HEK293 (cell line): Measurements from ENCODE around the gene WDR73.

Source experiments
- CTCF ChIA-PET: fragments of 350-600 bp; formaldehyde crosslinking; extraction: SDS; loops from one replicate; lab custom pipeline; 2021; ENCODE audit warnings: antibody characterized with exemption; lab: Yijun Ruan, JAX
- POLR2A ChIA-PET: fragments of 300-600 bp; formaldehyde crosslinking; extraction: SDS; loops from one replicate; lab custom pipeline; 2020; ENCODE audit warnings: antibody characterized with exemption, inconsistent platforms; lab: Yijun Ruan, JAX
- H3K27ac ChIP-seq: fragments of 200-500 bp; sonication (Bioruptor generic); 2 replicates; pipeline ENCODE4 v1.5.1; 2014; ENCODE audit warnings: low read depth, low read length, control low read depth, inconsistent platforms; ENCODE audit errors: extremely low read depth
- H3K36me3 ChIP-seq, 2 experiments: fragments of 200-500 bp in 1 of 2; sonication (Bioruptor generic) in 1 of 2; 1 replicate in 1 of 2; 2 replicates in 1 of 2; pipeline ENCODE4 v1.5.1; 2014 to 2017; ENCODE audit warnings: inconsistent platforms in 2 of 2, low read length in 2 of 2; ENCODE audit not compliant: control insufficient read depth in 2 of 2, insufficient read depth in 1 of 2
- H3K4me1 ChIP-seq: fragments of 200-500 bp; sonication (Bioruptor generic); 2 replicates; pipeline ENCODE4 v1.5.1; 2014; ENCODE audit warnings: mild to moderate bottlenecking, low read length, inconsistent platforms; ENCODE audit not compliant: control insufficient read depth, insufficient read depth
- H3K4me3 ChIP-seq: 2 replicates; pipeline ENCODE4 v1.5.1; 2011; ENCODE audit warnings: low read depth, mild to moderate bottlenecking, control low read depth, low read length, moderate library complexity
- H3K9me3 ChIP-seq: fragments of 200-500 bp; sonication (Bioruptor generic); 2 replicates; pipeline ENCODE4 v1.5.1; 2014; ENCODE audit warnings: low read depth, low read length, inconsistent platforms; ENCODE audit not compliant: control insufficient read depth, insufficient read depth
- GLI2 ChIP-seq: fragments of 450-650 bp; formaldehyde crosslinking; IDR thresholded peaks from 2 replicates; pipeline ENCODE4; 2017; ENCODE audit warnings: missing biosample characterization, missing genetic modification characterization, low read depth, borderline replicate concordance
- GLI4 ChIP-seq: fragments of 450-650 bp; formaldehyde crosslinking; IDR thresholded peaks from 2 replicates; pipeline ENCODE4 v1.5.1; 2016; ENCODE audit warnings: missing biosample characterization, missing genetic modification characterization
- GLIS1 ChIP-seq: fragments of 450-650 bp; formaldehyde crosslinking; IDR thresholded peaks from 2 replicates; pipeline ENCODE4 v1.5.1; 2016; ENCODE audit warnings: missing biosample characterization, missing genetic modification characterization
- MEIS1 ChIP-seq: sonication (generic); formaldehyde crosslinking; IDR thresholded peaks from 2 replicates; pipeline ENCODE4 v1.8.1; 2022; ENCODE audit warnings: missing genetic modification reagents, mild to moderate bottlenecking, borderline replicate concordance
- SCRT2 ChIP-seq: fragments of 450-650 bp; formaldehyde crosslinking; IDR thresholded peaks from 2 replicates; pipeline ENCODE4 v1.5.1; 2016; ENCODE audit warnings: missing biosample characterization, missing genetic modification characterization
- ZBTB1 ChIP-seq: fragments of 450-650 bp; formaldehyde crosslinking; IDR thresholded peaks from 2 replicates; pipeline ENCODE4 v1.5.1; 2016; ENCODE audit warnings: missing biosample characterization, missing genetic modification characterization
- ZFP37 ChIP-seq: fragments of 450-650 bp; formaldehyde crosslinking; IDR thresholded peaks from 2 replicates; pipeline ENCODE4 v1.5.1; 2016; ENCODE audit warnings: missing biosample characterization, missing genetic modification characterization
- ZNF16 ChIP-seq: fragments of 450-650 bp; formaldehyde crosslinking; IDR thresholded peaks from 2 replicates; pipeline ENCODE4 v1.5.1; 2016; ENCODE audit warnings: low read depth, missing biosample characterization, missing genetic modification characterization
- ZNF174 ChIP-seq: fragments of 450-650 bp; formaldehyde crosslinking; IDR thresholded peaks from 2 replicates; pipeline ENCODE4 v1.5.0; 2017; ENCODE audit warnings: missing biosample characterization, mild to moderate bottlenecking, missing genetic modification characterization
- ZNF202 ChIP-seq: fragments of 450-650 bp; formaldehyde crosslinking; IDR thresholded peaks from 2 replicates; pipeline ENCODE4 v1.5.1; 2016; ENCODE audit warnings: missing biosample characterization, missing genetic modification characterization, borderline replicate concordance
- ZNF248 ChIP-seq: fragments of 450-650 bp; formaldehyde crosslinking; IDR thresholded peaks from 2 replicates; pipeline ENCODE4 v1.5.1; 2017; ENCODE audit warnings: missing biosample characterization, missing genetic modification characterization
- ZNF501 ChIP-seq: fragments of 450-650 bp; formaldehyde crosslinking; IDR thresholded peaks from 2 replicates; pipeline ENCODE4 v1.5.1; 2016; ENCODE audit warnings: missing biosample characterization, missing genetic modification characterization
- ZNF510 ChIP-seq: fragments of 450-650 bp; formaldehyde crosslinking; IDR thresholded peaks from 2 replicates; pipeline ENCODE4 v1.5.1; 2018; ENCODE audit warnings: mild to moderate bottlenecking, missing genetic modification characterization, missing biosample characterization; ENCODE audit not compliant: insufficient replicate concordance
- ZNF654 ChIP-seq: fragments of 450-650 bp; formaldehyde crosslinking; IDR thresholded peaks from 2 replicates; pipeline ENCODE4 v1.5.1; 2016; ENCODE audit warnings: low read depth, missing biosample characterization, missing genetic modification characterization
- ZNF670 ChIP-seq: fragments of 450-650 bp; formaldehyde crosslinking; IDR thresholded peaks from 2 replicates; pipeline ENCODE4 v1.5.1; 2016; ENCODE audit warnings: missing biosample characterization, missing genetic modification characterization, low read depth
- ZSCAN16 ChIP-seq: fragments of 450-650 bp; formaldehyde crosslinking; IDR thresholded peaks from 2 replicates; pipeline ENCODE4 v1.5.1; 2016; ENCODE audit warnings: missing biosample characterization, missing genetic modification characterization
- TF ChIP-seq, protein P1 (sequence below): fragments of 450-650 bp; formaldehyde crosslinking; IDR thresholded peaks from 2 replicates; pipeline ENCODE4 v1.5.1; 2016; ENCODE audit warnings: missing biosample characterization, missing genetic modification characterization
- TF ChIP-seq, protein P2 (sequence below): fragments of 450-650 bp; formaldehyde crosslinking; IDR thresholded peaks from 2 replicates; pipeline ENCODE4 v1.5.1; 2016; ENCODE audit warnings: missing biosample characterization, missing genetic modification characterization
- TF ChIP-seq, protein P3 (sequence below): fragments of 450-650 bp; formaldehyde crosslinking; IDR thresholded peaks from 2 replicates; pipeline ENCODE4 v1.5.1; 2016; ENCODE audit warnings: missing biosample characterization, missing genetic modification characterization
- TF ChIP-seq, protein P4 (sequence below): fragments of 450-650 bp; formaldehyde crosslinking; IDR thresholded peaks from 2 replicates; pipeline ENCODE4 v1.5.1; 2016; ENCODE audit warnings: missing biosample characterization, missing genetic modification characterization, borderline replicate concordance

Gene WDR73

DNA sequence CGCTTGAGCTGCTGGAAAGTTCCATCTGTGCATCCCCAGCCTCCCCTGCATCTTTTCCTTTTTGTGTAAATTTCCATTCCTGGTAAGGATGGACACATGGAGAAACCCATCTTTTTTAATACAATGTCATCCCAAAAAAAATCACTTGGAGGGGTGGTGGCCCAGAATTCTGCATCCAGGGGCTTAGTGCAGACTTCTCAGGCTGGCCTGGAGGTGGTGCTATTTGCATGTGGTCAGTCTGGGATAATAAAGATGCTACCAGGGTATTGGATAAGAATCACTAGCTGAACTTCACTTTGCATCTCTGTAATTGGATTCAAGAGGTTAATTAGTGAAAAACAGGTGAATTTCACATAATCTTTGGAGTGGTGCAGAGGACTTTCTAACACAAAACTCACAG, 55.1 kb downstream of the WDR73 start:
- Histone ChIP-seq H3K9me3 (no peaks in the 10 kb centered on the region), H3K36me3 (peaks cover 0 to 5% of the 10 kb centered on the region in 2 experiments; a peak in 2 of 3 replicates), H3K4me1 (peaks cover 16% of the 10 kb centered on the region; the same call in 1 of the 2 replicates), H3K4me3 (no peak overlapping the region), H3K27ac (no peak overlapping the region)
- no peak for TF ChIP-seq ZNF510 (tag by site-specific recombination)
- TF ChIP-seq ZNF202 (tag by site-specific recombination), result no peak
- TF ChIP-seq, protein P1, sequence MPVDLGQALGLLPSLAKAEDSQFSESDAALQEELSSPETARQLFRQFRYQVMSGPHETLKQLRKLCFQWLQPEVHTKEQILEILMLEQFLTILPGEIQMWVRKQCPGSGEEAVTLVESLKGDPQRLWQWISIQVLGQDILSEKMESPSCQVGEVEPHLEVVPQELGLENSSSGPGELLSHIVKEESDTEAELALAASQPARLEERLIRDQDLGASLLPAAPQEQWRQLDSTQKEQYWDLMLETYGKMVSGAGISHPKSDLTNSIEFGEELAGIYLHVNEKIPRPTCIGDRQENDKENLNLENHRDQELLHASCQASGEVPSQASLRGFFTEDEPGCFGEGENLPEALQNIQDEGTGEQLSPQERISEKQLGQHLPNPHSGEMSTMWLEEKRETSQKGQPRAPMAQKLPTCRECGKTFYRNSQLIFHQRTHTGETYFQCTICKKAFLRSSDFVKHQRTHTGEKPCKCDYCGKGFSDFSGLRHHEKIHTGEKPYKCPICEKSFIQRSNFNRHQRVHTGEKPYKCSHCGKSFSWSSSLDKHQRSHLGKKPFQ, result no peak
- TF ChIP-seq ZNF248 (tag by site-specific recombination), result no peak
- no peak for TF ChIP-seq ZBTB1 (tag by site-specific recombination)
- no peak for TF ChIP-seq ZNF16
- TF ChIP-seq, protein P2, sequence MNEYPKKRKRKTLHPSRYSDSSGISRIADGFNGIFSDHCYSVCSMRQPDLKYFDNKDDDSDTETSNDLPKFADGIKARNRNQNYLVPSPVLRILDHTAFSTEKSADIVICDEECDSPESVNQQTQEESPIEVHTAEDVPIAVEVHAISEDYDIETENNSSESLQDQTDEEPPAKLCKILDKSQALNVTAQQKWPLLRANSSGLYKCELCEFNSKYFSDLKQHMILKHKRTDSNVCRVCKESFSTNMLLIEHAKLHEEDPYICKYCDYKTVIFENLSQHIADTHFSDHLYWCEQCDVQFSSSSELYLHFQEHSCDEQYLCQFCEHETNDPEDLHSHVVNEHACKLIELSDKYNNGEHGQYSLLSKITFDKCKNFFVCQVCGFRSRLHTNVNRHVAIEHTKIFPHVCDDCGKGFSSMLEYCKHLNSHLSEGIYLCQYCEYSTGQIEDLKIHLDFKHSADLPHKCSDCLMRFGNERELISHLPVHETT (tag by site-specific recombination), result no peak
- TF ChIP-seq MEIS1 (CRISPR knock-in tag), result no peak
- TF ChIP-seq ZNF174, result no peak
- 0 out of 2 replicates have a peak, but pooled peaks have one; percentile 42 for TF ChIP-seq ZFP37 (tag by site-specific recombination)
- no peak for TF ChIP-seq ZNF670
- TF ChIP-seq, protein P3, sequence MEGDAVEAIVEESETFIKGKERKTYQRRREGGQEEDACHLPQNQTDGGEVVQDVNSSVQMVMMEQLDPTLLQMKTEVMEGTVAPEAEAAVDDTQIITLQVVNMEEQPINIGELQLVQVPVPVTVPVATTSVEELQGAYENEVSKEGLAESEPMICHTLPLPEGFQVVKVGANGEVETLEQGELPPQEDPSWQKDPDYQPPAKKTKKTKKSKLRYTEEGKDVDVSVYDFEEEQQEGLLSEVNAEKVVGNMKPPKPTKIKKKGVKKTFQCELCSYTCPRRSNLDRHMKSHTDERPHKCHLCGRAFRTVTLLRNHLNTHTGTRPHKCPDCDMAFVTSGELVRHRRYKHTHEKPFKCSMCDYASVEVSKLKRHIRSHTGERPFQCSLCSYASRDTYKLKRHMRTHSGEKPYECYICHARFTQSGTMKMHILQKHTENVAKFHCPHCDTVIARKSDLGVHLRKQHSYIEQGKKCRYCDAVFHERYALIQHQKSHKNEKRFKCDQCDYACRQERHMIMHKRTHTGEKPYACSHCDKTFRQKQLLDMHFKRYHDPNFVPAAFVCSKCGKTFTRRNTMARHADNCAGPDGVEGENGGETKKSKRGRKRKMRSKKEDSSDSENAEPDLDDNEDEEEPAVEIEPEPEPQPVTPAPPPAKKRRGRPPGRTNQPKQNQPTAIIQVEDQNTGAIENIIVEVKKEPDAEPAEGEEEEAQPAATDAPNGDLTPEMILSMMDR (tag by site-specific recombination), result peak; percentile 22; the same call in 1 of the 2 replicates
- no peak for TF ChIP-seq ZNF501 (tag by site-specific recombination)
- TF ChIP-seq, protein P4, sequence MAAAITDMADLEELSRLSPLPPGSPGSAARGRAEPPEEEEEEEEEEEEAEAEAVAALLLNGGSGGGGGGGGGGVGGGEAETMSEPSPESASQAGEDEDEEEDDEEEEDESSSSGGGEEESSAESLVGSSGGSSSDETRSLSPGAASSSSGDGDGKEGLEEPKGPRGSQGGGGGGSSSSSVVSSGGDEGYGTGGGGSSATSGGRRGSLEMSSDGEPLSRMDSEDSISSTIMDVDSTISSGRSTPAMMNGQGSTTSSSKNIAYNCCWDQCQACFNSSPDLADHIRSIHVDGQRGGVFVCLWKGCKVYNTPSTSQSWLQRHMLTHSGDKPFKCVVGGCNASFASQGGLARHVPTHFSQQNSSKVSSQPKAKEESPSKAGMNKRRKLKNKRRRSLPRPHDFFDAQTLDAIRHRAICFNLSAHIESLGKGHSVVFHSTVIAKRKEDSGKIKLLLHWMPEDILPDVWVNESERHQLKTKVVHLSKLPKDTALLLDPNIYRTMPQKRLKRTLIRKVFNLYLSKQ (tag by site-specific recombination), result no peak
- no peak for TF ChIP-seq GLI2 (tag by site-specific recombination)
- TF ChIP-seq ZNF654 (tag by site-specific recombination), result peak; percentile 69
- TF ChIP-seq ZSCAN16 (tag by site-specific recombination), result no peak
- no peak for TF ChIP-seq SCRT2 (tag by site-specific recombination)
- no peak for TF ChIP-seq GLIS1 (tag by site-specific recombination)
- TF ChIP-seq GLI4 (tag by site-specific recombination), result no peak
- ChIA-PET CTCF (interaction anchor here (0.6 to 3.8 kb wide), 54 partner anchors 10 to 1006 kb away, joined by 3 to 29 read pairs (median 4); partner anchors contain the start of gene WDR73), POLR2A (interaction anchor here (0.6 kb wide), 1 partner anchor 46 kb away, joined by 3 read pairs; no protein-coding TSS in a partner anchor)
